CD14-positive monocyte (primary cell): Measurements from ENCODE around the gene TACC2. TPM values are rescaled to one million over a fixed set of nuclear protein-coding genes. Genes with fewer than 3 reads are reported as not detected.

Source experiments
- DNase-seq, 3 donors: peaks; one replicate each; pipeline ENCODE4 v3.0.0-alpha.2; 2011 to 2022
- H2AFZ ChIP-seq: 2 replicates; pipeline ENCODE4 v1.6.0; 2012; ENCODE audit warnings: mild to moderate bottlenecking, low read depth, low read length, inconsistent platforms; ENCODE audit not compliant: insufficient read depth, poor library complexity, severe bottlenecking
- H3K27ac ChIP-seq, 2 donors: 1 replicate in 1 of 2; 2 replicates in 1 of 2; pipeline ENCODE4 v1.5.1; 2012 to 2013; ENCODE audit warnings: low read length in 2 of 2, control low read depth in 1 of 2, inconsistent platforms in 1 of 2, low read depth in 1 of 2, mild to moderate bottlenecking in 1 of 2
- H3K27me3 ChIP-seq, 2 donors: one replicate each; pipeline versions ENCODE4 v1.6.0 to v1.6.1; 2011 to 2013; ENCODE audit warnings: low read length in 2 of 2; ENCODE audit not compliant: control insufficient read depth in 2 of 2, insufficient read depth in 2 of 2
- H3K36me3 ChIP-seq, 2 donors: replicated peaks in 1 of 2; 1 replicate in 1 of 2; 2 replicates in 1 of 2; pipeline versions ENCODE4 v1.5.1 to v1.6.1; 2012 to 2013; ENCODE audit warnings: low read length in 2 of 2, control low read depth in 1 of 2, inconsistent platforms in 1 of 2, mild to moderate bottlenecking in 1 of 2; ENCODE audit not compliant: insufficient read depth in 2 of 2, control insufficient read depth in 1 of 2
- H3K4me1 ChIP-seq, 2 donors: 1 replicate in 1 of 2; 2 replicates in 1 of 2; pipeline versions ENCODE4 v1.5.1 to v1.6.1; 2012 to 2013; ENCODE audit warnings: low read length in 2 of 2, control low read depth in 1 of 2, inconsistent platforms in 1 of 2, mild to moderate bottlenecking in 1 of 2, moderate library complexity in 1 of 2; ENCODE audit not compliant: insufficient read depth in 2 of 2, control insufficient read depth in 1 of 2
- H3K4me2 ChIP-seq: replicated peaks from 2 replicates; pipeline ENCODE3; 2012; ENCODE audit warnings: low read length, moderate library complexity, mild to moderate bottlenecking; ENCODE audit not compliant: poor library complexity, severe bottlenecking; ENCODE audit errors: extremely low read depth
- H3K4me3 ChIP-seq, 3 experiments: fragments of 200-600 bp in 1 of 3; sonication (generic) in 1 of 3; replicated peaks in 1 of 3; 1 replicate in 2 of 3; 2 replicates in 1 of 3; pipeline ENCODE4 v1.5.1; 2011 to 2013; ENCODE audit warnings: low read length in 3 of 3, mild to moderate bottlenecking in 3 of 3, control low read depth in 2 of 3, low read depth in 2 of 3, inconsistent platforms in 1 of 3, moderate library complexity in 1 of 3
- H3K79me2 ChIP-seq: 2 replicates; pipeline ENCODE4 v1.6.0; 2012; ENCODE audit warnings: mild to moderate bottlenecking, control low read depth, inconsistent platforms, low read length, moderate library complexity; ENCODE audit not compliant: insufficient read depth
- H3K9ac ChIP-seq: 2 replicates; pipeline ENCODE4 v1.6.0; 2017; ENCODE audit warnings: low read length, mild to moderate bottlenecking; ENCODE audit not compliant: insufficient read depth, poor library complexity, severe bottlenecking
- H3K9me3 ChIP-seq, 2 donors: replicated peaks in 1 of 2; 1 replicate in 1 of 2; 2 replicates in 1 of 2; pipeline versions ENCODE4 v1.5.1 to v1.6.1; 2012 to 2013; ENCODE audit warnings: low read length in 2 of 2, control low read depth in 1 of 2; ENCODE audit not compliant: control insufficient read depth in 1 of 2, insufficient read depth in 1 of 2
- H4K20me1 ChIP-seq: 2 replicates; pipeline ENCODE4 v1.6.0; 2012; ENCODE audit warnings: mild to moderate bottlenecking, low read length, control low read depth, moderate library complexity; ENCODE audit not compliant: insufficient read depth
- H3K27ac Mint-ChIP-seq, 7 donors: one replicate each; pipeline ENCODE4 v1.8.0; 2020; ENCODE audit warnings: mild to moderate bottlenecking in 7 of 7, mixed read lengths in 7 of 7, moderate library complexity in 6 of 7, inconsistent platforms in 2 of 7
- H3K27me3 Mint-ChIP-seq, 3 donors: one replicate each; pipeline ENCODE4 v1.8.0; 2021 to 2022; ENCODE audit warnings: low read depth in 3 of 3, mild to moderate bottlenecking in 3 of 3, mixed read lengths in 3 of 3, moderate library complexity in 3 of 3, inconsistent platforms in 1 of 3
- H3K36me3 Mint-ChIP-seq, 2 donors: one replicate each; pipeline ENCODE4 v1.8.0; 2020; ENCODE audit warnings: mixed read lengths in 2 of 2, inconsistent platforms in 1 of 2, mild to moderate bottlenecking in 1 of 2
- H3K4me1 Mint-ChIP-seq: one replicate; pipeline ENCODE4 v1.8.0; 2020; ENCODE audit warnings: mild to moderate bottlenecking, mixed read lengths
- H3K4me3 Mint-ChIP-seq, 2 donors: one replicate each; pipeline ENCODE4 v1.8.0; 2020; ENCODE audit warnings: mild to moderate bottlenecking in 2 of 2, mixed read lengths in 2 of 2, moderate library complexity in 1 of 2
- H3K9me3 Mint-ChIP-seq, 7 donors: one replicate each; pipeline ENCODE4 v1.8.0; 2020 to 2022; ENCODE audit warnings: mixed read lengths in 7 of 7, mild to moderate bottlenecking in 6 of 7, moderate library complexity in 6 of 7, inconsistent platforms in 2 of 7
- CTCF ChIP-seq: fragments of 200-600 bp; IDR thresholded peaks from one replicate; pipeline ENCODE4 v1.8.0; 2022; ENCODE audit warnings: antibody characterized with exemption, mild to moderate bottlenecking
- WGBS: methylation state at CpG from one replicate; pipeline ENCODE4 v1.1.5; 2013; ENCODE audit warnings: missing lambda C conversion rate; ENCODE audit not compliant: insufficient coverage; 5-methylcytosine and 5-hydroxymethylcytosine counted together
- intact Hi-C, 2 donors: fragments of 100-400 bp; cut with micrococcal nuclease; formaldehyde crosslinking; loops; one replicate each; pipeline versions ENCODE4 v1.15.0 to v1.15.1; 2023
- polyA plus RNA-seq, 3 donors: library from polyadenylated mRNA; depleted of rRNA in 1 of 3; unstranded in 2 of 3; stranded (reverse) in 1 of 3; fragments of 300-500 nt in 2 of 3; fragments of >200 nt in 1 of 3; fragmentation: Illumina TruSeq in 2 of 3; gene quantifications; 1 replicate in 2 of 3; 2 replicates in 1 of 3; pipeline ENCODE4 v1.2.3, GENCODE V29; 2012 to 2021

TACC2 gene
- polyA plus RNA-seq, 3 donors, result 0.03 TPM; not detected in 2

- peaks cover 14 to 46% (median 34%) of the 10 kb centered on the region in 7 donors for H3K9me3 Mint-ChIP-seq
- Histone ChIP-seq H3K4me2 (no peak overlapping the region), H3K4me3 (no peak overlapping the region), H3K27ac (no peak overlapping the region), H3K9me3 (peaks cover 18 to 20% of the 10 kb centered on the region in 2 donors), H3K27me3 (no peaks in the 10 kb centered on the region), H2AFZ (no peak overlapping the region), H3K36me3 (no peaks in the 10 kb centered on the region), H3K79me2 (no peaks in the 10 kb centered on the region), H3K9ac (no peak overlapping the region), H4K20me1 (no peaks in the 10 kb centered on the region), H3K4me1 (no peaks in the 10 kb centered on the region)
- no peaks in the 10 kb centered on the region for H3K4me1 Mint-ChIP-seq
- H3K27ac Mint-ChIP-seq, result no peak overlapping the region
- H3K27me3 Mint-ChIP-seq, result peaks cover 5 to 11% (median 8%) of the 10 kb centered on the region in 3 donors
- H3K4me3 Mint-ChIP-seq, result no peak overlapping the region
- 93% methylated on average over 3 of the region's 5 CpGs for WGBS
- DNase-seq, result no peak
- no peaks in the 10 kb centered on the region for H3K36me3 Mint-ChIP-seq
- TF ChIP-seq CTCF, result no peak
- intact Hi-C loops, result no loop called here
These were observed 5.1 kb upstream of the TACC2 start for GRCh38 chr10:121983852-121984251.

- no peak for TF ChIP-seq CTCF
- intact Hi-C loops, result no loop called here
- Histone ChIP-seq H3K9ac (no peak overlapping the region), H3K27me3 (no peaks in the 10 kb centered on the region), H3K4me3 (no peak overlapping the region), H3K9me3 (peaks cover 18 to 20% of the 10 kb centered on the region in 2 donors), H4K20me1 (no peaks in the 10 kb centered on the region), H3K4me1 (no peaks in the 10 kb centered on the region), H3K79me2 (no peaks in the 10 kb centered on the region), H3K27ac (no peak overlapping the region), H3K4me2 (no peak overlapping the region), H3K36me3 (no peaks in the 10 kb centered on the region), H2AFZ (no peak overlapping the region)
- no peak overlapping the region for H3K4me3 Mint-ChIP-seq
- 82% methylated on average over 2 of the region's 2 CpGs for WGBS
- H3K36me3 Mint-ChIP-seq, result no peaks in the 10 kb centered on the region
- H3K9me3 Mint-ChIP-seq, result peaks cover 14 to 44% (median 32%) of the 10 kb centered on the region in 7 donors
- DNase-seq, result no peak
- H3K27me3 Mint-ChIP-seq, result peaks cover 7 to 11% (median 8%) of the 10 kb centered on the region in 3 donors
- H3K27ac Mint-ChIP-seq, result no peak overlapping the region
- no peaks in the 10 kb centered on the region for H3K4me1 Mint-ChIP-seq
These were observed 4.5 kb upstream of the TACC2 start for GRCh38 chr10:121984463-121984862.
